H1 (cell line): ENCODE data around the gene PLIN4. TPM values are rescaled to one million over a fixed set of nuclear protein-coding genes. Genes with fewer than 3 reads are reported as not detected.

ENCODE experiments used
- CHD2 ChIP-seq: IDR thresholded peaks from 2 replicates; pipeline ENCODE4 v1.6.1; 2012; ENCODE audit warnings: low read length, improper control_type of control experiment
- CREB1 ChIP-seq: IDR thresholded peaks from 2 replicates; pipeline ENCODE4 v1.6.1; 2012; ENCODE audit warnings: inconsistent platforms
- FOSL1 ChIP-seq: IDR thresholded peaks from 2 replicates; pipeline ENCODE4 v1.6.1; 2011; ENCODE audit warnings: mild to moderate bottlenecking, low read depth, low read length, moderate library complexity; ENCODE audit not compliant: insufficient read depth
- GABPA ChIP-seq: IDR thresholded peaks from 2 replicates; pipeline ENCODE4 v1.6.1; 2011; ENCODE audit warnings: mild to moderate bottlenecking, low read length, moderate library complexity, borderline replicate concordance; ENCODE audit not compliant: insufficient read depth
- PHF8 ChIP-seq: fragments of 200-600 bp; sonication (generic); conservative IDR thresholded peaks from 2 replicates; pipeline ENCODE4 v1.7.1; 2012; ENCODE audit warnings: low read depth, mild to moderate bottlenecking, inconsistent platforms, low read length, moderate library complexity
- SIN3A ChIP-seq, 2 experiments: IDR thresholded peaks in 1 of 2; conservative IDR thresholded peaks in 1 of 2; 2 replicates each; pipeline ENCODE4 v1.6.1; 2011 to 2012; ENCODE audit warnings: low read length in 2 of 2, improper control_type of control experiment in 1 of 2, low read depth in 1 of 2, mild to moderate bottlenecking in 1 of 2
- SP1 ChIP-seq: IDR thresholded peaks from 2 replicates; pipeline ENCODE4 v1.6.1; 2011; ENCODE audit warnings: low read depth, low read length
- YY1 ChIP-seq: IDR thresholded peaks from 2 replicates; pipeline ENCODE4 v1.6.1; 2011; ENCODE audit warnings: low read depth, mild to moderate bottlenecking, low read length
- polyA plus RNA-seq, 7 experiments: library from polyadenylated mRNA; depleted of rRNA in 3 of 7; stranded (reverse) in 5 of 7; unstranded in 2 of 7; fragments of >200 nt in 5 of 7; fragments of 200-250 nt in 2 of 7; gene quantifications; 1 replicate in 5 of 7; 2 replicates in 1 of 7; 4 replicates in 1 of 7; pipeline versions ENCODE4 v1.2.1 to v1.2.3, GENCODE V29; 2011 to 2013; ENCODE audit warnings: missing spikeins in 2 of 7, mixed read lengths in 2 of 7
- total RNA-seq: library from RNA; stranded (reverse); fragmentation: NEBNext Ultra II Directional; extraction: Animal tissue kit (Norgen Biotek cat#: 25700); gene quantifications from 2 replicates; pipeline ENCODE4 v1.2.1, GENCODE V29; 2021

Gene PLIN4
- total and polyA plus RNA-seq, 2 of the 8 experiments (the other 6 are each of a cell fraction or from before 2014, with no cell fraction given) = 0.35 to 0.45 TPM

GRCh38 chr19:4531562-4532165 lies 13.4 kb upstream of the PLIN4 start (continued):
- TF ChIP-seq SIN3A (conservative IDR thresholded peaks at IDR 0.05 in 1 of 2, IDR thresholded peaks at IDR 0.05 in 1 of 2; ENCODE audit: low read depth in 1 of 2, low read length in 2 of 2) (no peak), CREB1 (no peak), SP1 (no peak), CHD2 (no peak), PHF8 (no peak), YY1 (no peak), FOSL1 (no peak), GABPA (no peak)
